GM19438 (cell line): Measurements from ENCODE around the gene SURF4.

ENCODE experiments used
- ATAC-seq: cut with Tn5 transposase; IDR thresholded peaks from one replicate; pipeline ENCODE4 v1.9.1; 2021; ENCODE audit warnings: low read depth; ENCODE audit not compliant: unreplicated experiment

Gene SURF4

GRCh38 chr9:133315997-133316396 is 59.9 kb downstream of the SURF4 start:
- ATAC-seq: no peak
